HEK293 (cell line): ENCODE data around the gene ITGB2.

Experiments
- CTCF ChIA-PET: fragments of 350-600 bp; formaldehyde crosslinking; extraction: SDS; loops from one replicate; lab custom pipeline; 2021; ENCODE audit warnings: antibody characterized with exemption; lab: Yijun Ruan, JAX
- POLR2A ChIA-PET: fragments of 300-600 bp; formaldehyde crosslinking; extraction: SDS; loops from one replicate; lab custom pipeline; 2020; ENCODE audit warnings: antibody characterized with exemption, inconsistent platforms; lab: Yijun Ruan, JAX
- H3K27ac ChIP-seq: fragments of 200-500 bp; sonication (Bioruptor generic); 2 replicates; pipeline ENCODE4 v1.5.1; 2014; ENCODE audit warnings: low read depth, low read length, control low read depth, inconsistent platforms; ENCODE audit errors: extremely low read depth
- H3K36me3 ChIP-seq, 2 experiments: fragments of 200-500 bp in 1 of 2; sonication (Bioruptor generic) in 1 of 2; 1 replicate in 1 of 2; 2 replicates in 1 of 2; pipeline ENCODE4 v1.5.1; 2014 to 2017; ENCODE audit warnings: inconsistent platforms in 2 of 2, low read length in 2 of 2; ENCODE audit not compliant: control insufficient read depth in 2 of 2, insufficient read depth in 1 of 2
- H3K4me1 ChIP-seq: fragments of 200-500 bp; sonication (Bioruptor generic); 2 replicates; pipeline ENCODE4 v1.5.1; 2014; ENCODE audit warnings: mild to moderate bottlenecking, low read length, inconsistent platforms; ENCODE audit not compliant: control insufficient read depth, insufficient read depth
- H3K4me3 ChIP-seq: 2 replicates; pipeline ENCODE4 v1.5.1; 2011; ENCODE audit warnings: low read depth, mild to moderate bottlenecking, control low read depth, low read length, moderate library complexity
- H3K9me3 ChIP-seq: fragments of 200-500 bp; sonication (Bioruptor generic); 2 replicates; pipeline ENCODE4 v1.5.1; 2014; ENCODE audit warnings: low read depth, low read length, inconsistent platforms; ENCODE audit not compliant: control insufficient read depth, insufficient read depth
- HOXC10 ChIP-seq: sonication (generic); formaldehyde crosslinking; IDR thresholded peaks from 2 replicates; pipeline ENCODE4 v1.8.1; 2023; ENCODE audit warnings: mild to moderate bottlenecking, missing genetic modification reagents
- HOXD13 ChIP-seq: sonication (generic); formaldehyde crosslinking; IDR thresholded peaks from 2 replicates; pipeline ENCODE4 v1.8.0; 2022; ENCODE audit warnings: missing genetic modification reagents, borderline replicate concordance
- PRDM2 ChIP-seq: fragments of 450-650 bp; formaldehyde crosslinking; IDR thresholded peaks from 2 replicates; pipeline ENCODE4 v1.5.1; 2016; ENCODE audit warnings: missing biosample characterization, missing genetic modification characterization, borderline replicate concordance
- SALL2 ChIP-seq: fragments of 450-650 bp; formaldehyde crosslinking; IDR thresholded peaks from 2 replicates; pipeline ENCODE4 v1.5.0; 2017; ENCODE audit warnings: missing biosample characterization, mild to moderate bottlenecking, missing genetic modification characterization, borderline replicate concordance
- ZFHX2 ChIP-seq: fragments of 450-650 bp; formaldehyde crosslinking; conservative IDR thresholded peaks from 2 replicates; pipeline ENCODE4 v1.5.1; 2016; ENCODE audit warnings: missing biosample characterization, missing genetic modification characterization
- ZNF140 ChIP-seq: fragments of 450-650 bp; formaldehyde crosslinking; IDR thresholded peaks from 2 replicates; pipeline ENCODE4 v1.5.1; 2016; ENCODE audit warnings: missing biosample characterization, missing genetic modification characterization
- ZNF16 ChIP-seq: fragments of 450-650 bp; formaldehyde crosslinking; IDR thresholded peaks from 2 replicates; pipeline ENCODE4 v1.5.1; 2016; ENCODE audit warnings: low read depth, missing biosample characterization, missing genetic modification characterization
- ZNF174 ChIP-seq: fragments of 450-650 bp; formaldehyde crosslinking; IDR thresholded peaks from 2 replicates; pipeline ENCODE4 v1.5.0; 2017; ENCODE audit warnings: missing biosample characterization, mild to moderate bottlenecking, missing genetic modification characterization
- ZNF19 ChIP-seq: fragments of 450-650 bp; formaldehyde crosslinking; IDR thresholded peaks from 2 replicates; pipeline ENCODE4; 2016; ENCODE audit warnings: missing biosample characterization, missing genetic modification characterization, low read depth
- ZNF514 ChIP-seq: fragments of 450-650 bp; formaldehyde crosslinking; IDR thresholded peaks from 2 replicates; pipeline ENCODE4 v1.5.1; 2016; ENCODE audit warnings: missing biosample characterization, missing genetic modification characterization
- ZNF792 ChIP-seq: fragments of 450-650 bp; formaldehyde crosslinking; IDR thresholded peaks from 2 replicates; pipeline ENCODE4 v1.5.1; 2016; ENCODE audit warnings: missing biosample characterization, missing genetic modification characterization
- ZSCAN23 ChIP-seq: fragments of 450-650 bp; formaldehyde crosslinking; IDR thresholded peaks from 2 replicates; pipeline ENCODE4 v1.5.1; 2016; ENCODE audit warnings: missing biosample characterization, missing genetic modification characterization
- ZSCAN30 ChIP-seq: fragments of 450-650 bp; IDR thresholded peaks from 2 replicates; pipeline ENCODE4 v1.5.1; 2018; ENCODE audit warnings: missing biosample characterization, mild to moderate bottlenecking, missing genetic modification characterization, moderate library complexity
- TF ChIP-seq, protein P1 (sequence below): fragments of 450-650 bp; formaldehyde crosslinking; IDR thresholded peaks from 2 replicates; pipeline ENCODE4 v1.5.1; 2017; ENCODE audit warnings: missing biosample characterization, mild to moderate bottlenecking, missing genetic modification characterization, moderate library complexity

Gene ITGB2

GRCh38 chr21:44916965-44917364 is 3.7 kb downstream of the ITGB2 start:
- Histone ChIP-seq H3K36me3 (no peaks in the 10 kb centered on the region), H3K4me1 (no peaks in the 10 kb centered on the region), H3K27ac (no peak overlapping the region), H3K4me3 (no peak overlapping the region), H3K9me3 (no peaks in the 10 kb centered on the region)
- POLR2A ChIA-PET: interaction anchor here (0.6 to 1.2 kb wide), 2 partner anchors 15 to 43 kb away, joined by 3 to 4 read pairs; partner anchors contain the start of gene PTTG1IP
- CTCF ChIA-PET: interaction anchor here (0.6 to 1.3 kb wide), 7 partner anchors 16 to 619 kb away, joined by 3 to 4 read pairs (median 3); no protein-coding TSS in a partner anchor
- no peak for TF ChIP-seq ZNF140 (tag by site-specific recombination)

- no peaks in the 10 kb centered on the region for H3K4me1 ChIP-seq
- H3K36me3 ChIP-seq: no peaks in the 10 kb centered on the region
- POLR2A ChIA-PET: no interaction called here
- TF ChIP-seq PRDM2 (no peak), ZNF19 (tag by site-specific recombination) (no peak), ZSCAN23 (tag by site-specific recombination) (no peak), HOXC10 (CRISPR knock-in tag) (no peak), ZNF16 (no peak), ZNF174 (tag by site-specific recombination) (no peak), SALL2 (tag by site-specific recombination) (no peak), ZNF792 (no peak), ZNF514 (no peak), ZSCAN30 (tag by site-specific recombination) (no peak), ZFHX2 (no peak), HOXD13 (CRISPR knock-in tag) (no peak)
- TF ChIP-seq, protein P1, sequence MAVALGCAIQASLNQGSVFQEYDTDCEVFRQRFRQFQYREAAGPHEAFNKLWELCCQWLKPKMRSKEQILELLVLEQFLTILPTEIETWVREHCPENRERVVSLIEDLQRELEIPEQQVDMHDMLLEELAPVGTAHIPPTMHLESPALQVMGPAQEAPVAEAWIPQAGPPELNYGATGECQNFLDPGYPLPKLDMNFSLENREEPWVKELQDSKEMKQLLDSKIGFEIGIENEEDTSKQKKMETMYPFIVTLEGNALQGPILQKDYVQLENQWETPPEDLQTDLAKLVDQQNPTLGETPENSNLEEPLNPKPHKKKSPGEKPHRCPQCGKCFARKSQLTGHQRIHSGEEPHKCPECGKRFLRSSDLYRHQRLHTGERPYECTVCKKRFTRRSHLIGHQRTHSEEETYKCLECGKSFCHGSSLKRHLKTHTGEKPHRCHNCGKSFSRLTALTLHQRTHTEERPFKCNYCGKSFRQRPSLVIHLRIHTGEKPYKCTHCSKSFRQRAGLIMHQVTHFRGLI (tag by site-specific recombination): no peak
- no peak overlapping the region for H3K4me3 ChIP-seq
- no peak overlapping the region for H3K27ac ChIP-seq
- CTCF ChIA-PET: interaction anchor here (1.0 kb wide), 1 partner anchor 114 kb away, joined by 4 read pairs; no protein-coding TSS in a partner anchor
- no peaks in the 10 kb centered on the region for H3K9me3 ChIP-seq
Observed at GRCh38 chr21:44914176-44914874, 6.4 kb downstream of the ITGB2 start.
